ENCODE data around the gene CEBPZOS.
A peak's percentile ranks its signal among the peaks of the same experiment; 100 is the strongest.
"Not testable (repeated sequence)": the region's sequence is repeated elsewhere in the genome, so short reads cannot be mapped to it uniquely, and the experiment has no call there.

Gene CEBPZOS

DNA sequence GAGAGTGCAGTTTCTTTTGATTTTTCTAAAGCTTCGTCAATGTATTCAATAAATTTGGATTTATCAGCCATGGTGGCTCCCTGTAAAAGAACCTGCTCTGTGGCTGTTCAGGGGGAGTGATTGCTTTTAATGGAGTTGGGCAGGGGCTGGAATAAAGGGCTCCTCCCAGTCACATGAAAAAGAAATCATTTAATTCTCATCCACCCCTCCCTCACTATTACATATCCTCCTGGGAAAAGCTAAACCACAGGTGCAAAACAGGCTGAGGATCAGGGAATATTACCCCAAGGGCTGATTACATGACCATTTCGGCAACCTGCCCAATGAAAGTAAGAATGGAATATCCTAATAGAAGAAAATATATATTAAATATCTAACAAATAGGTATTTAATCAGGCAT, 7.7 kb upstream of the CEBPZOS start, which contains the start of gene SULT6B1:
SULT6B1 (minus strand) TSS at position 101 of the 400 bp plus-strand sequence; CDS start at position 71, 30 bp downstream.
- no peaks in the 10 kb centered on the region for H3K27me3 ChIP-seq
- no peaks in the 10 kb centered on the region for H4K20me1 ChIP-seq
- no peaks in the 10 kb centered on the region for H3K4me1 ChIP-seq
- H3K27ac ChIP-seq: no peak within 1 kb of the TSS
- no peaks in the 10 kb centered on the region for H3K9me3 ChIP-seq (replicated peaks in 1 of 11)
- no peaks in the 10 kb centered on the region for H3K36me3 ChIP-seq
- H3K9ac ChIP-seq: no peak within 1 kb of the TSS
- no peak within 1 kb of the TSS for H3K4me2 ChIP-seq
- no peak for TF ChIP-seq Cebpa-rat (IDR thresholded peaks at IDR 0.05)
- H3K4me3 ChIP-seq: no peak within 1 kb of the TSS

DNA sequence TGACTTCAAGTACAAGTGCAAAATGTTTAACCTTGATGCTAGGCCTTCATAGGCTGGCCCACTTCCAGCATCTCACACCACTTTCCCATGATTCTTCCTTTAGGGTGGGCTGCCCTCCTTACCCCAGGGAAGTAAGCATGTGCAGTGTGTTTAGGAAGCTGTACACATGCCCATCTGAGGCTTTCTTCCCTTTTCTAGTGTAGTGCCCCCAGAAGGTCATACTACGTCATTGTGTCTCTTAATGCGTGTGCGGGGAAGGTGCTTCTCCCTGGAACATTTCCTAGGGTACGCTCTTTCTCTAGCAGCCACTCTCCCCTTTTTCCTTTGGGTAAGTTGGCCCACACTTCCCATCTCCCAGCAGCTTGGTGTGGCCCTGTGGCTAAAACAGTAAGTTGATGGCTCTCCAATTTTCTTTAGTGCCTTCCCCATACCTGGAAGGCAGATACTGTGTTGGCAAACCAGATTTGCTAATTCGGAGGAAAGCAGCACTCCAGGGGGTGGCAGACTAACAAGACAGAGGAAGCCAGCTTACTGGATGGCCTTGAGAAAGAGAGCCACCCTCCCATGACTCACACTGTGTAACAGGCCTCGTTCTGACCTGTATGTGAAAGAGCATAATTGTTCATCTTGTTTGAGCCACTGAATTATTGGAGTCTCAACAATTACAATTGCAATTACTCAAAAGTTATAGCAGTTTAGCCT, 6.7 kb upstream of the CEBPZOS start:
- Histone ChIP-seq H4K20me1 (no peaks in the 10 kb centered on the region), H3K36me3 (no peaks in the 10 kb centered on the region), H3K4me2 (no peak overlapping the region), H3K27ac (no peak overlapping the region), H3K27me3 (no peaks in the 10 kb centered on the region), H3K4me3 (no peak overlapping the region), H3K4me1 (no peaks in the 10 kb centered on the region), H3K9me3 (replicated peaks in 1 of 11) (no peaks in the 10 kb centered on the region), H3K9ac (no peak overlapping the region)
- no peak for TF ChIP-seq Cebpa-rat (IDR thresholded peaks at IDR 0.05)

DNA sequence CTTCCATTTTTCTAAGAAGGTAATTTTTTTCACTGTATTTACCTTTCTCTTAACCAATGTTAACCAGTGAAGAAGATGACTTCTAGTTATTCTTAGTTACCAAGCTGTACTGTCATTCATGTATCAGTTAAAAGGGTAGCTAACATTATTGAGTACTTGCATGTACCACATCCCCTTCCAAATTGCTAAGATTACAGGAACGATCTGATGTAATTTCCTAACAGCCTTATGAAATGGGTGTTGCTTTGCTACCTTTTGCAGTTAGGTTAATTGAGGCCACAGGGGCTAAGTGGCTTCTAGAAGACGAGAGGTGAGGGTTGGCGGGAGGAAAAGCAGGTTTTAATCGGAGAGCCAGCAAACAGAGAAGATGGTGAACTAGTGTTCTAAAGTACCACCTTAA, 6.0 kb upstream of the CEBPZOS start:
- Histone ChIP-seq H3K4me3 (no peak overlapping the region), H3K9ac (no peak overlapping the region), H3K4me1 (no peaks in the 10 kb centered on the region), H3K9me3 (replicated peaks in 1 of 11) (peaks cover 0 to 5% (median under 1%) of the 10 kb centered on the region in 11 experiments; a peak in 6 of 22 replicates), H3K4me2 (no peak overlapping the region), H3K27ac (no peak overlapping the region), H3K36me3 (no peaks in the 10 kb centered on the region), H3K27me3 (no peaks in the 10 kb centered on the region), H4K20me1 (no peaks in the 10 kb centered on the region)
- no peak for TF ChIP-seq Cebpa-rat (IDR thresholded peaks at IDR 0.05)

DNA sequence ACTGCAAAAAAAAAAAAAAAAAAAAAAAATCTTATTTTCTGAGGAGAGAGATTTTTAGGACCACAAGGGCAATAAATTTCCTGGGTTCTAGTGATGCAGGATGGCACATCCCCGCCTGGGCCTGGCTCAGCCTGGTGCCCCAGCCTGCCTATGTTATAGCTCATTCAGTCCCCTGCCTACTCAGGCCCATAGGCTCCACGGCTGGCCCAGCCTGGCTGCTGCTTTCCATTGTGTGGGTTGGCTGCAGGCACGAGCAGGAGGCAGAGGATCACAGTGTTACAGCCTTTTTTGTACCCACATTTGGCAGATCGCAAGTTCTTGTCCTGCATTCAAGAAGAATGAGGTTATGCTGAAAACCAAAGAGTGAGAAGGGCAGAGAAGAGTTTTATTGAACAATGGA, 5.0 kb upstream of the CEBPZOS start:
- H3K4me3 ChIP-seq: no peak overlapping the region
- H3K36me3 ChIP-seq: no peaks in the 10 kb centered on the region
- H3K27ac ChIP-seq: no peak overlapping the region
- no peak for TF ChIP-seq Cebpa-rat (IDR thresholded peaks at IDR 0.05)
- H3K27me3 ChIP-seq: no peaks in the 10 kb centered on the region
- no peak overlapping the region for H3K9ac ChIP-seq
- H4K20me1 ChIP-seq: no peaks in the 10 kb centered on the region
- no peak overlapping the region for H3K4me2 ChIP-seq
- H3K4me1 ChIP-seq: no peaks in the 10 kb centered on the region
- peaks cover 0 to 14% (median 9%) of the 10 kb centered on the region in 11 experiments; a peak in 18 of 22 replicates for H3K9me3 ChIP-seq (replicated peaks in 1 of 11)

DNA sequence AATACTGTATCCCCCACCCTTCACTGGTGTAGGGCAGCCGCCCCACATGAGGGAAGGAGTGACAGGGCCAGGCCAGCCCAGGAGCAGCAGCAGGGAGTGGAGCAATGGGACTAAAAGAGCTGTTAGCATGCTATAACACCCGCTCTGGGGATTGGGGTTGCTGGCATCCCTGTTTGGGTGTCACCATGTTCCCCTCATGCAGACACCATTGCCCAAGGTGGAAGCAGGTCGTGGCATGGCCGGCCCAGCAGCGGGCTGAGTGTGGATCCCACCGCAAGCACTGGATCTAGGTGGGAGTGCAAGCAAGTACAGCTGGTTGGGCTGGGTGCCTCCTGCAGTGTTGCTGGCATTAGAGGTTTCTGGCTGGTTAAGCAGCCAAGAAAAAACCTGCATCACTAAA, 4.5 kb upstream of the CEBPZOS start:
- no peak for TF ChIP-seq Cebpa-rat (IDR thresholded peaks at IDR 0.05)
- H3K9me3 ChIP-seq (replicated peaks in 1 of 11): peaks cover 0 to 14% (median 9%) of the 10 kb centered on the region in 11 experiments; a peak in 18 of 22 replicates
- H3K9ac ChIP-seq: no peak overlapping the region
- no peaks in the 10 kb centered on the region for H4K20me1 ChIP-seq
- no peaks in the 10 kb centered on the region for H3K4me1 ChIP-seq
- H3K4me2 ChIP-seq: no peak overlapping the region
- H3K4me3 ChIP-seq: no peak overlapping the region
- no peaks in the 10 kb centered on the region for H3K36me3 ChIP-seq
- H3K27ac ChIP-seq: no peak overlapping the region
- no peaks in the 10 kb centered on the region for H3K27me3 ChIP-seq

DNA sequence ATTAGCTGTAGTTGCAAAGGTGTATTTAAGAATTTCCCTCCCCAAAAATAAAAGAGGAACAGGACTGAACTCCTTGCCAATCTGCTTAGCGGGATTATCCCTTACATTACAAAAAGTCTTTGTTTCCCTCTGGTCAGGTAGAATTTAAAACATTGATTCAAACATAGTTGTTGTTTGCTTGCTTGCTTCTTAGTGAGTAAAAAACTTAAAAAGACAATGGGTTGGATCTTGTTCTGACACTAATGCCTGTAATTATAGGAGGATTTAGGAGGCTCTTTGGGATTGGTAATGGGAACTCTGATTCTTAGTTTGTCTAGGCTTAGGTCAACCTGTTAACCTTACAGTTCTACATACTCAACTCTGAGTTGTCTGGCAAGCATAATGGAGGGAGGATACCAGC, 3.7 kb upstream of the CEBPZOS start:
- TF ChIP-seq Cebpa-rat (IDR thresholded peaks at IDR 0.05): no peak
- Histone ChIP-seq H3K27me3 (no peaks in the 10 kb centered on the region), H3K27ac (no peak overlapping the region), H4K20me1 (no peaks in the 10 kb centered on the region), H3K9ac (no peak overlapping the region), H3K9me3 (replicated peaks in 1 of 11) (peaks cover 0 to 14% (median 9%) of the 10 kb centered on the region in 11 experiments; a peak in 18 of 22 replicates), H3K4me1 (peaks cover 4 to 7% (median 6%) of the 10 kb centered on the region in 10 experiments), H3K4me3 (no peak overlapping the region), H3K36me3 (no peaks in the 10 kb centered on the region), H3K4me2 (no peak overlapping the region)

DNA sequence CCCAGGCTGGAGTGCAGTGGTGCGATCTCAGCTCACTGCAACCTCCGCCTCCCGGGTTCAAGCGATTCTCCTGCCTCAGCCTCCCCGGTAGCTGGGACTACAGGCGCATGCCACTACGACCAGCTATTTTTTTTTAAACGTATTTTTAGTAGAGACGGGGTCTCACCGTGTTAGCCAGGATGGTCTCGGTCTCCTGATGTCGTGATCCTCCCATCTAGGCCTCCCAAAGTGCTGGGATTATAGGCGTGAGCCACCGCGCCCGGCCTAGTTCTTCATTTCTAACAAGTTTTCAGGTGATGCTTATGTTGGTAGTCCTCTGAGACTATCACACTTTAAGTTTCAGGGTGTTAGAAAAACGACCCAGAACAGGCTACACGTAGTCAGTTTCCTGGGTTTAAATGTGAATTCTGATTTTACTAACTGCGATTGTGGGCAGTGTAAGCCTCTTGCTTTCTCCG, 405 bp upstream of the CEBPZOS start:
- not testable (repeated sequence) for H3K27me3 ChIP-seq, H4K20me1 ChIP-seq
- H3K9me3 ChIP-seq (replicated peaks in 1 of 11): peaks cover 0 to 30% (median 9%) of the 10 kb centered on the region in 11 experiments; a peak in 18 of 22 replicates
- H3K27ac ChIP-seq: peak overlapping the region in 10 of 11 experiments; percentile 87 to 95 (median 92); a peak in 16 of 22 replicates
- peak overlapping the region; percentile 81 to 94 (median 88) for H3K4me2 ChIP-seq
- H3K4me1 ChIP-seq: peaks cover 19 to 36% (median 23%) of the 10 kb centered on the region in 10 experiments
- H3K4me3 ChIP-seq: peak overlapping the region; percentile 65 to 91 (median 76)
- H3K9ac ChIP-seq: peak overlapping the region in 5 of 11 experiments; percentile 88 to 92 (median 90); a peak in 6 of 22 replicates
- H3K36me3 ChIP-seq: peaks cover 13 to 24% (median 17%) of the 10 kb centered on the region in 11 experiments

DNA sequence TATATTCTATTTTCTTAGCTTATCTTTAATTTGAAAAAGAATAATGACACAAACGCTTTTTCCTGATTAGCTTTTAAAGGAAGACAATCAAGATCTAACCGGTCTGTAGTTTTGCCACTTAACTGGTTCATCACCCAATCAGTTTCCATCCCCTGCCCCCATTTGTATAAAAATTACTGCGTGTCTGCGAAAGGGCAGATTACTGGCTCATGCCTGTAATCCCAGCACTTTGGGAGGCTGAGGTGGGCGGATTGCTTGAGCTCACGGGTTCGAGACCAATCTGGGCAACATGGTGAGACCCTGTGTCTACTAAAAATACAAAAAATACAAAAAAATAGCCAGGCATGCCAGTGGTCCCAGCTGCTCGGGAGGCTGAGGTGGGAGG, 2.4 kb downstream of the CEBPZOS start:
- Histone ChIP-seq H3K27me3 (no peaks in the 10 kb centered on the region; a peak in 1 of 22 replicates), H3K9me3 (replicated peaks in 1 of 11) (peaks cover 6 to 50% (median 24%) of the 10 kb centered on the region in 11 experiments), H3K4me2 (peak overlapping the region; percentile 81 to 94 (median 88); a peak in 21 of 22 replicates), H3K27ac (peak overlapping the region in 8 of 11 experiments; percentile 87 to 95 (median 92); a peak in 14 of 22 replicates), H3K9ac (peak overlapping the region in 8 of 11 experiments; percentile 86 to 93 (median 90); a peak in 12 of 22 replicates), H4K20me1 (peaks cover 0 to 9% (median 0%) of the 10 kb centered on the region in 11 experiments; a peak in 6 of 22 replicates), H3K4me3 (peak overlapping the region in 3 of 10 experiments; percentile 71 to 79 (median 77); a peak in 3 of 20 replicates), H3K4me1 (peaks cover 25 to 37% (median 33%) of the 10 kb centered on the region in 10 experiments), H3K36me3 (peaks cover 41 to 52% (median 45%) of the 10 kb centered on the region in 11 experiments)
- TF ChIP-seq Cebpa-rat (IDR thresholded peaks at IDR 0.05): no peak

DNA sequence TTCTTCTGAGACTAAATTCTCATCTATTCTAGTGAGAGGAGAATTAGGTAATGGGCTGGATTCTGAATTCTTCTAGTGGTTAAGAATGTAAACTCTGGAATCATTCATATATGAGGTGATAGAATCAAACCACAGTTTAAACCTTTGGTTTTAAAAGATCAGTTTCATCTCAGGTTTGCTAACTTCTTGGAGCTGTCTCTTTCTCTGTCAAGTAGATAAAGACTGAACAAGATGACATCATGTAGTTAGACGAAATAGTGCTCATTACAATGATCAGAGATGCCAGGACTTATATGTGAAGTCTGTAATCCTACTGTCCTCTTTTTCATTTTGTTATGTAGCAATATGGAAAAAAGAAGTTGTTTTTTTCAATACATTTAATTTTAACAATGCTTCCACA, 4.9 kb downstream of the CEBPZOS start:
- peaks cover 0 to 9% (median 0%) of the 10 kb centered on the region in 11 experiments; a peak in 7 of 22 replicates for H4K20me1 ChIP-seq
- TF ChIP-seq Cebpa-rat (IDR thresholded peaks at IDR 0.05): no peak
- H3K4me1 ChIP-seq: peaks cover 25 to 37% (median 33%) of the 10 kb centered on the region in 10 experiments
- H3K9me3 ChIP-seq (replicated peaks in 1 of 11): peaks cover 21 to 62% (median 40%) of the 10 kb centered on the region in 11 experiments
- H3K27me3 ChIP-seq: no peaks in the 10 kb centered on the region; a peak in 1 of 22 replicates
- H3K36me3 ChIP-seq: peaks cover 65 to 77% (median 70%) of the 10 kb centered on the region in 11 experiments
- H3K4me2 ChIP-seq: no peak overlapping the region
- H3K9ac ChIP-seq: no peak overlapping the region
- H3K4me3 ChIP-seq: no peak overlapping the region
- peak overlapping the region in 1 of 11 experiments; percentile 60; a peak in 1 of 22 replicates for H3K27ac ChIP-seq
